Parathyroid adenoma (tissue), 2 donors: ENCODE measurements around the gene FLII.

Experiments
- H2AFZ ChIP-seq: fragments of 300-600 bp; sonication (generic); one replicate; pipeline ENCODE4 v1.7.0; 2017; ENCODE audit warnings: antibody characterized with exemption, mild to moderate bottlenecking
- H3K27ac ChIP-seq: fragments of 300-600 bp; sonication (generic); one replicate; pipeline ENCODE4 v1.7.0; 2017
- H3K27me3 ChIP-seq: fragments of 300-600 bp; sonication (generic); one replicate; pipeline ENCODE4 v1.7.0; 2017; ENCODE audit warnings: low read length; ENCODE audit not compliant: control insufficient read depth, insufficient read depth
- H3K36me3 ChIP-seq: fragments of 300-600 bp; sonication (generic); one replicate; pipeline ENCODE4 v1.7.0; 2017; ENCODE audit warnings: low read length; ENCODE audit not compliant: control insufficient read depth, insufficient read depth
- H3K4me1 ChIP-seq: fragments of 300-600 bp; sonication (generic); one replicate; pipeline ENCODE4 v1.7.0; 2017; ENCODE audit warnings: control low read depth
- H3K4me2 ChIP-seq: fragments of 300-600 bp; sonication (generic); one replicate; pipeline ENCODE4 v1.7.0; 2017; ENCODE audit warnings: low read length
- H3K4me3 ChIP-seq: fragments of 300-600 bp; sonication (generic); one replicate; pipeline ENCODE4 v1.7.0; 2017; ENCODE audit warnings: low read depth, low read length
- H3K79me2 ChIP-seq: fragments of 300-600 bp; sonication (generic); one replicate; pipeline ENCODE4 v1.7.0; 2017; ENCODE audit warnings: control low read depth
- H3K9ac ChIP-seq: fragments of 300-600 bp; sonication (generic); one replicate; pipeline ENCODE4 v1.7.0; 2017; ENCODE audit warnings: mild to moderate bottlenecking
- H3K9me3 ChIP-seq: fragments of 300-600 bp; sonication (generic); one replicate; pipeline ENCODE4 v1.7.0; 2017; ENCODE audit warnings: low read length; ENCODE audit not compliant: control insufficient read depth
- TF ChIP-seq, protein P1 (sequence below): fragments of 300-600 bp; sonication (generic); IDR thresholded peaks from one replicate; pipeline ENCODE4 v1.7.0; 2017; ENCODE audit warnings: antibody characterized with exemption, mild to moderate bottlenecking
- donor health status: primary hyperparathyroidism.

The FLII gene

GRCh38 chr17:18234853-18235380 is 23.6 kb downstream of the FLII start:
- Histone ChIP-seq H3K4me1 (no peaks in the 10 kb centered on the region), H2AFZ (no peak overlapping the region), H3K9ac (no peak overlapping the region), H3K27me3 (no peaks in the 10 kb centered on the region), H3K4me3 (no peak overlapping the region), H3K4me2 (no peak overlapping the region), H3K79me2 (no peaks in the 10 kb centered on the region), H3K9me3 (no peaks in the 10 kb centered on the region), H3K36me3 (no peaks in the 10 kb centered on the region), H3K27ac (no peak overlapping the region)
- TF ChIP-seq, protein P1, sequence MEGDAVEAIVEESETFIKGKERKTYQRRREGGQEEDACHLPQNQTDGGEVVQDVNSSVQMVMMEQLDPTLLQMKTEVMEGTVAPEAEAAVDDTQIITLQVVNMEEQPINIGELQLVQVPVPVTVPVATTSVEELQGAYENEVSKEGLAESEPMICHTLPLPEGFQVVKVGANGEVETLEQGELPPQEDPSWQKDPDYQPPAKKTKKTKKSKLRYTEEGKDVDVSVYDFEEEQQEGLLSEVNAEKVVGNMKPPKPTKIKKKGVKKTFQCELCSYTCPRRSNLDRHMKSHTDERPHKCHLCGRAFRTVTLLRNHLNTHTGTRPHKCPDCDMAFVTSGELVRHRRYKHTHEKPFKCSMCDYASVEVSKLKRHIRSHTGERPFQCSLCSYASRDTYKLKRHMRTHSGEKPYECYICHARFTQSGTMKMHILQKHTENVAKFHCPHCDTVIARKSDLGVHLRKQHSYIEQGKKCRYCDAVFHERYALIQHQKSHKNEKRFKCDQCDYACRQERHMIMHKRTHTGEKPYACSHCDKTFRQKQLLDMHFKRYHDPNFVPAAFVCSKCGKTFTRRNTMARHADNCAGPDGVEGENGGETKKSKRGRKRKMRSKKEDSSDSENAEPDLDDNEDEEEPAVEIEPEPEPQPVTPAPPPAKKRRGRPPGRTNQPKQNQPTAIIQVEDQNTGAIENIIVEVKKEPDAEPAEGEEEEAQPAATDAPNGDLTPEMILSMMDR, result no peak

DNA sequence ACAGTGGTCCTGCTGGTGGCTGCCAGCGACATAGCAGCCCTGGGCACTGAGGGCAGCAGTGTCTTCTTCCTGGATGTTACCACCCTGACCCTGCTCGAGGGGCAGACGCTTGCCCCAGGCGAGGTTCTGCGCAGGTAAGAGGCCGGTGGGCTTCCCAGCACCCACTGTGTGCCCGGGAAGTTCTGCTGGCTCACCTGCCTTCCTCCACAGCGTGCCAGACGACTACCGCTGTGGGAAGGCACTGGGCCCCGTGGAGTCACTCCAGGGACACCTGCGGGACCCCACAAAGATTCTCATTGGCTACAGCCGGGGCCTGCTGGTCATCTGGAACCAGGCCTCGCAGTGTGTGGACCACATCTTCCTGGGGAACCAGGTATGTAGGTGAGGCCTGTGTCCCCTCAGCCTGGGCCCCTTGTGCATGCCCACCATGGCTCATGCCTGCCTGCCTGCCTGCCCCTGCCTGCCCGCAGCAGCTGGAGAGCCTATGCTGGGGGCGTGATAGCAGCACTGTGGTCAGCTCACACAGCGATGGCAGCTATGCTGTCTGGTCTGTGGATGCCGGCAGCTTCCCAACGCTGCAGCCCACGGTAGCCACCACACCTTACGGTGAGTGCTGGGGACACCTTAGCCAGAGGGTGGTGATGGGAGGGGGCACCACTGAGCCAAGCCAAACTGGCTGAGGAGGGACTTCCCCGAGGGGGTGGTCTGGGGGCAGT is 24.6 kb downstream of the FLII start:
- Histone ChIP-seq H3K79me2 (no peaks in the 10 kb centered on the region), H3K27me3 (no peaks in the 10 kb centered on the region), H3K4me1 (no peaks in the 10 kb centered on the region), H3K4me2 (no peak overlapping the region), H3K27ac (no peak overlapping the region), H3K9me3 (no peaks in the 10 kb centered on the region), H2AFZ (no peak overlapping the region), H3K4me3 (no peak overlapping the region), H3K36me3 (no peaks in the 10 kb centered on the region), H3K9ac (no peak overlapping the region)
- TF ChIP-seq, protein P1, result no peak

DNA sequence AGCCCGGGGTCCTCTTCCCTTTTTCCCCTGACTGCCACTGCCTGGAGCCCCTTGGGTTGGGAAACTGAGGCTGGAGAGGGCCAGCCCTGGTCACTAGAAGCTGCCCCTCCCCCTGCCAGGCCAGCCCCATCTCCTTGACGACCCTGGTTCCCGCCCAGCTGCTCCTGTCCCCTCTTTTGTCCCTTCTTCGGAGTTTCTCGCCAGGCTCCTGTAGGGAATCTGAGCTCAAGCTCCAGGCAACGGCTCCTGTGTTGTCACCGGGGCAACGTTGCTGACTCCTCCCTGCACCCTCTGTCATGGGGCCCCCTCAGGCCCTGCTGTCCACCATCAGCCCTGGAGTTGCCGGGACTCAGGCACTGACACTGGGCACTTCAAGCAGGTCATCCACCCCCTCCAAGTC is 27.4 kb downstream of the FLII start:
- Histone ChIP-seq H3K4me1 (no peaks in the 10 kb centered on the region), H3K4me3 (no peak overlapping the region), H3K27ac (no peak overlapping the region), H3K4me2 (no peak overlapping the region), H3K27me3 (no peaks in the 10 kb centered on the region), H3K9ac (no peak overlapping the region), H3K79me2 (no peaks in the 10 kb centered on the region), H2AFZ (no peak overlapping the region), H3K9me3 (no peaks in the 10 kb centered on the region), H3K36me3 (no peaks in the 10 kb centered on the region)
- TF ChIP-seq, protein P1, result no peak

- Histone ChIP-seq H3K79me2 (no peaks in the 10 kb centered on the region), H3K9ac (no peak overlapping the region), H3K4me2 (no peak overlapping the region), H2AFZ (no peak overlapping the region), H3K4me1 (no peaks in the 10 kb centered on the region), H3K27ac (no peak overlapping the region), H3K9me3 (no peaks in the 10 kb centered on the region), H3K4me3 (no peak overlapping the region), H3K36me3 (no peaks in the 10 kb centered on the region), H3K27me3 (no peaks in the 10 kb centered on the region)
- TF ChIP-seq, protein P1, result no peak
Measured at GRCh38 chr17:18230288-18231141, 28.0 kb downstream of the FLII start.
